HG02938 (cell line): ENCODE measurements around the gene TNN.

Experiments used
- ATAC-seq: cut with Tn5 transposase; IDR thresholded peaks from one replicate; pipeline ENCODE4 v1.9.1; 2021; ENCODE audit warnings: mild to moderate bottlenecking, moderate library complexity; ENCODE audit not compliant: unreplicated experiment

TNN gene

DNA sequence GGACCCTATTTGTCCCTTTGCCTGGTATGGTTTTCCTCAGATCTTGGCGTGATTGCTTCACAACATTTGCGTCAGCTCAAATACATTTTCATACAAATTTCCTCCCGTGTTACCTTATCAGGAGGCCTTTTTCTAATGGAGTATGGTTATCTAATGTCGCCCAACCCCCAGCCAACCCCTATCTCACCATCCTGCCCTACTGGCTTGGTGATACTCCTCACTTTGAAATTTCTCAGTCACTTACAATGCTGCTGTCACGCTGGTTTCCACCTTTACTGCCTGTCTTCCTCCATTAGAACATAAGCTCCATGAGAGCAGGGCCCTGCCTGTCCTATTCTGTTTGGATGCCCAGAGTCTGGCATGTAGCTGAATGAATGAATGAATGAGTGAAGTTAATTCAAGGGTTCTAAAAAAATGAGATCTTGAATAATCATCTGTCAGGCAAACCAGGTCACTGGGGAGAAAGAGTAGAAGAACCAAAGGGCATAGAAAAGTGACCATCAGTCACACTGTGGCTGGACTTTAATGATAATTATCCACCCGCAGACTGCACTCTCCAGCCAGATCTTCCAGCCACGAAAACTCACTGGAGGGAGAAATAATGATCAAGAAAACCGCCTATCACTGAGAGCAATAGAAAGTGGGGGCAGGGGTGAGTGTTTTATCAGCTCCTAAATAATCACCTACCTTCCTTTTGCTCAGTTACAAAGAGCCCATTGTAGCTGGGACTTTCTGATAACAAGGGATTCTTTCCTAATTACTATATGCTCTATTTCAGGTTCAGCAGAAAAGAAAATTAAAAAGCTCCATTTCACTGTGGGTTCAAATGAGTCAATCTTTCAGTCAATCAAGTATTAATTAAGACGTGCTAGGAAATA lies 103.6 kb downstream of the TNN start:
- ATAC-seq = no peak

DNA sequence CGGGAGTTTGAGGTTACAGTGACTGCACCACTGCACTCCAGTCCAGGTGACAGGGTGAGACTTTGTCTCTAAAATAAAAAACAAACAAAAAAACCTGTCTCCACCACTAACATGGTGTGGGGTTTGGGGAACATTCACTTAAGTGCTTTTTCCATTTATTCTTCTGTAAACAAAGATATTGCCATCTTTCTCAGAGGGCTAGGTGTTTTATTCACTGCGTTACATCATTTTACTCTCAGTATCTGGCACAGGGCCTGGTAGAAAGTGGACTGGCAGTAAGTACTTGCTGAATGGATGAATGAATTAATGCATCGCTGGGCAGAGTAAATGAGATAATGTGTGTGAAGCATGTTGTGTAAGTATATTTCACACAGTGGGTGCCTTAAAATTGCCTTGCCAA lies 104.9 kb downstream of the TNN start:
- ATAC-seq = no peak

GRCh38 chr1:175173531-175173930 lies 105.9 kb downstream of the TNN start:
- ATAC-seq = no peak

DNA sequence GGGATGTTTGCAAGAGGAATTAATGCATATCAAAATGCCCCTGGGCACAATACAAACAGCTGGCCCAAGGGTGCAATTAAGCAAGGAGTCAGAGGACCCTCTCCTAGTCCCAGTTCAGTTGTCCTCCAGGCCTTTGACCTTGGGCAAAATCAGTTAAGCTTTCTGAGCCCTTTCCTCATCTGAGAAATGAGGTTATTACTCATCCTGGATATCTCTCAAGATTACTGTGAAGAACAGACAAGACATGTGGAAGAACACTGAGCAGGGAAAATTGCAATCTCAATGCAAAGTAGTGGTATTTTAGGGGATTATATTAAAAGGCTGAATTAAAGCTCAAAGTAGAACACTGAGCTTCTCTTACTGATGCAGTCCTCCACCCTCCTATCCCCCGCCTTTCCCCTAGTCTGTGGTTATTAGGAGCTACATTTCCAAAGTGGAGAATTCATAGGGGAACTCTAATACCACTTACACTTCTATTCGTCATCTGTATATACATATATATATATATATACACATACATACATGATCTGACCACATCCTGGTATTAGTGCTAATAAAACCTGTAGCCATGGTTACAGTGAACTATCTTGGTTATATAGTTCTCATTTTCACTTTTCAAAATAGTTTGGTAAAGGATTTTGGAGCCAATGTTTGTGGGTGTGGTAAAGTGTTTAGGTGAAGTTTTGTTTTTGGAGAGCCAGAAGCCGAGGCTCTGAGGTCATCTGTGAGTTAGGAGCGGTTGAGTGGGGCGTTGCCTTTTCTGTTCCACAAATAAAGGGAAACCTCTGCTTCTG lies 106.9 kb downstream of the TNN start:
- ATAC-seq = peak; percentile 93

- no peak for ATAC-seq
These were observed 108.6 kb downstream of the TNN start for GRCh38 chr1:175176246-175176645.

DNA sequence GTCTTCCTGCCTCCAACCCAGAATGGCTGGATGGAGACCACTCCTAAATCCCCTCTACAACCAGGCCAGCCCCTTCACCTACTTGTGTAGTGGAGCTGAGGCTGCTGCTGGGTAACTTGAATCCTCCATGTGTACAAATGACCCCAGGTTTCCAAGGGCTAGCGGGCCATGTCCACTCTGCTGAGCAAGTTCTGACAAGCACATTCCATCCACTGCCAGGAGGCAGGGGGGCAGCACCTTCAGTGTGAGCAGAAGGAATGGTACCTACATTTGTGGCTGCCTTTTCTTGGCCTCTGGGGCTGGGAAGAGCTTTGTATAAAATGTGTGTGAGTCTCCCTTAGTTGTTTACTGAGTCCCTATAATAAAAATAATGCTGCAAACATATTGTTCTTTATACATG lies 110.4 kb downstream of the TNN start:
- ATAC-seq = no peak

GRCh38 chr1:175178456-175178855 lies 110.8 kb downstream of the TNN start:
- no peak for ATAC-seq

DNA sequence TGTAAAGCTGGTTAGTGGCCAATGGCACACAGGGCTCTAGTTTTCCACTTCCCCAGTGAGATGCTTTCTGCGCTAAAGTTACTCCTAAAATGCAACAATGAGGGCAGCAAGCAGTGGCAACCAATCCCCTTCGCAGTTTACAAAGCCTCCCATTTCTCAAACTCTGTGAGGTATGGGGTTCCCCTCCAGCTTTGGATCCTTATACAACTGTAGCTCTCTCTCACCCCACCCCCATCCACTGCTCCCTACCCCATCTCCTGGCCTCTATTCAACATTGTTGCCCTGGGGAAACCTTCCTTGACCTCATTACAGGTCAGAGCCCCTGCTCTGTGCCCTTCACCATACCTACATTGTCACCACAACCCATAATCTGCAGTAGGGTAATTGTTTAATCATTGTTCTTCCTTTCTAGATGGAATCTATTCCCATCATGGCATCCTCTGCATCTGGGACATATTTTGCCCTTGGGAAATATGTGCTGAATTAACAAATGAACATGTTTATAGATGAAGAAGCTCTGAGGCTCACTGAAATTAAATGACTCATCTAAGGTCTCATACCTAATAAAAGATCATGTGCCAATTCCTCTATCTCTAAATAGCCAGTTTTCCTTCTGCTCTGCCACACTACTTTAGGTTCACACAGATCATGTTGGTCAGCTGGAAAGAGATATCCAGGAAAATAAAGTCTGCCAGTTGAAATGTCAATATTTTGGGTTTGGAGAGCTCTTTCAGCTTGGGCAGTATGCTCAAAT lies 112.4 kb downstream of the TNN start:
- no peak for ATAC-seq

GRCh38 chr1:175182201-175182746 lies 114.6 kb downstream of the TNN start:
- no peak for ATAC-seq

DNA sequence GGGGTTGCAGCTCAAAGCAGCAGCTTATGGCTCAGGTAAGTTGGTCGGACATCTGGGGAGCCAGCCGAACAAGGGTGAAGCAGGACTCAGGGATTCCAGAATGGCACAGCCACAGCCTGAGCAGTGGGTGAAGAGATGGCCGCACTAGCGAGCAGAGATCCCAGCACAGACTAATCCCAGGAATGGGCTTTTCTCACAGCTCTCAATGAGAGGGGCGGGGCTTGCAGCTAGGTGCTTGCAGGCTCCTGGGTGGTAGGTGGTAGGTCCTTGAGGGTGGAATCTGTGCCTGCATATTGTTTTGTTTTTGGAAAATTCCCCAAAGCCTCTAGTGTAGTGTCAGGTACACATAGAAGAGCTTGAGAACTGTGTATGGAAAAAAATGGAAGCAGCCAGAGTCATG lies 116.0 kb downstream of the TNN start:
- ATAC-seq = no peak

DNA sequence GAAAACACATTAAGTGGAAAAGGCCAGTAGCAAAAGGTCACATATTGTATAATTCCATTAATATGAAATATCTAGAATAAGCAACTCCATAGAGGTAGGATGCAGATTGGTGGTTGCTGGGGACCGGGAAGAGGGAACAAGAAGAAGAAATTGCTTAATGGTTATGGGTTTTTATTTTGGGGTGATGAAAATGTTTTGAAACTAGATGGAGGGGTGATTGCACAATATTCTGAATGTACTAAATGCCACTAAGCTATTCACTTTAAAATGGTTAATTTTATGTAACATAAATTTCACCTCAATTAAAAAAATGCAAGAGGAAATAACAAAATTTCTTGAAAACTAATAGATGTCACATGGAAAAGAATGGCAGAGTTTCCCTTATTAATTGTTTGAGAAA lies 118.3 kb downstream of the TNN start:
- no peak for ATAC-seq

DNA sequence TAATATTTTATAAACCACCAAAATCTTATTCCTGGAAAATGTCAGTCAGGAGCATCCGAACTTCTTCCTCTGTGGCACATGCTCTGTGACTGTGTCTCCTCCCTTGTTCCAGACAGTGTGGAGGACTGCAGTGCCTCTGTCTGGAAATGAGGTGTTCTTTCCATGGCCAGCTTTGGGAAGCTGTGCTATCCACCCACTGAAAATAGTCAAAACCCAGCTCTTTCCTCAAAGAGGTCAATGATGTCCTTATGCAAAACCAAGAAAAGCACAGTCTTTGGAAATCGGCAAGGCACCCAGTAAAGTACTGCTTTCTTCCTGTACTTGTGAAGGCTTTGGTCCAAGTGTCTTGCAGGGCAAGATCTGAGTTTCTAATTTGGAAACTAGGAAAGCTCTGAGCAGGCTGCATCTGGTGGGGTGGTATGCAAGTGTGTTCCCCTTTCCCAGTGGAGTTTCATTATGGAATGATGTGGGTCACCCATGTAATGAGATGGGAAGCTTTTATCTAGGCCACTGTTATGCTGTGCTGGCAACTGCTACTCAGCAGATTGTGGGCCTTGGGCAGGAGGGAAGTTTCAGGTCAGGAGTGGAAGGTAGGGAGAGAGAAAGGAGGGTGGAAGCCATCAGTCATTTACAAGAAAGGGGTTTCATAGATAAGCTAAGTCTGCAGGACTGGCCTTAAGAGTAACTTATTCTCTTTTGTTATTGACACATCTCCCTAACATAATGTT lies 119.0 kb downstream of the TNN start:
- no peak for ATAC-seq

GRCh38 chr1:175188936-175189335 lies 121.3 kb downstream of the TNN start:
- ATAC-seq = peak; percentile 67

DNA sequence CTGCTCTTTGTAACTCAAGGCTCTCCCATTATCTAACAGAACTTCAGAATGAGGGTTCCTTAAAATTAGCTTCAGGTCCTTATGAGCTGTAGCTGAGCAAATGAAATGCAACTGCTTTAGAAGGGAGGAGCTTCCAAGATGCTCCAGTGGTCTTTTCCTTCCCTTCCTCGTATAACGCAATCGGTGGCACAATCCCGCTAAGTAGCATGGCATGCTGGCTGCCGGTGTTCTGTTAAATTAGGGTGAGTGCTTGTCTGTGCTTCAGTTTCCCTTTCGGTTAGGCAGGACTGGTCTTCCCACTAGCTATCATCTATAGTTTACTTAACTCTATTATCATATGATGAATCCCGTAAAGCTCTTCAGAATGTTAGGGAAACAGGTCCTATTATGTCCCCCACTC lies 124.0 kb downstream of the TNN start:
- no peak for ATAC-seq

DNA sequence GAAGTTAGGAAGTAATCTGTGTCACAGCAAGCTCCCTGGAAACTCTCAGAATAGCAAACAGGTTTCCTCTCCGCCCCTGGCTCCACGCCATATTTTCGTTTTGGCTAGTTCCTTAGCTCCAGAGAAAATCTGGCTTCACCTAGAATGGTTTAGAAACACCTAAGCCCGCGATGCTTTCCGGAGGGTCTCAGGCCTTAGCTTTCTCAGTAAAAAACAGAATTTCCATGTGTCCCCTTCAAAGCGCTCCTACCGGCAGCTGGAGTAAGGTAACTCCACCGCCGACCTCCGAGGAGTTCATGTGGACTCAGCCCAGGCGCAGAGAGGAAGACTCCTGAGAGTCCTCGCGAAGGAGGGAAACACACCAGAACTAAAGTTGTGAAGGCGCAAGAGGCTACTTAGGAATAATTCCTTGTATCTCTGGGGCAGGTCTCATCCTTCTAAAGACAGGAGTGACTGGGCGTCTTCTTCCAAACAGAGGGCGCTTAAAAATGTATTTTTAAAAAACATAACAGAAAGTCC lies 124.5 kb downstream of the TNN start:
- ATAC-seq = no peak

DNA sequence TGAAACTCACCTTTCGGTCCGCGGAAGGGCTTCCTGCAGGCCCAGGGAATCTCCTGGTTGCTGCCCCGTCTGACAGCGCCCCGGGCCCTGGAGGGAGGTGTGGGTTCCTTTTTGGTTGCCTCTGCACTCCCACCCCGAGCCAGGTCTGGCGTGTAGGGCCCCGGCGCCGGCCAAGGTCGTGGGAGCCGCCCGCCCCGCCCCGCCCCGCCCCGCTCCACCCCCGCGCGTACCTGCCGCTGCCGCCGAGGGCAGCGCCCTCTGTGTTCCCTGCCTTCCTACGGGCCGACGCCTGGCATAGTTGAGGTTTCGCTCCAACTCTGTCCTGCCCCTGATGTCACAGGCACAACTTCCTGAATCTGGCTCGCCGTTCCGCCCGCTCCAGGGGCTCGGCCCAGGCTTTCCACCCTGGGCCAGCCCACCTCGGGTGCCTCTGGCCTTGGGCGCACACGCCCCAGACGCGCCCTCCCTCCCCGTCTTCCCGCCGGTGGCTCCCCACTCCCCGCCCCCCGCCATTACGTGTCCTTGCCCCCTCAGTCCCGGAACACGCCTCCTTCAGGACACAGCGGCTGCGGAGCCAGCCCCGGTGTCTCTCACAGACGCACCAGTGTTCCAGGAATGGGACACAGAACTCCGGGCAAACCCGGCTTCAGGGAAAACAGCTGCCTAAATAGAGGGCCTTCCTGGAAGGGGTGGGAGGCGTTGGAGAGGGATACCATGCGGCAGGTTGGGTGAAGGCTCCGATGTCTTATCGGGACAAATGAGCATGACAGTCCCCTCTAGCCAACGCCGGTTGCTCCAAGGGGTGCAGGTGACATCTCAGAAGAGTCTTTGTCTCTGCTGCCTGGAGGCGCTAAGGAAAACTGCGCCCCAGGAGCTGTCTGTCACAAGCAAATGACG lies 125.2 kb downstream of the TNN start, which contains the start of gene KIAA0040:
KIAA0040 (minus strand) TSS at position 147 of the 897 bp plus-strand sequence. CDS start 31,763 bp downstream, outside the sequence.
- ATAC-seq = peak; percentile 46

GRCh38 chr1:175193527-175193910 lies 125.9 kb downstream of the TNN start:
- ATAC-seq = no peak

- ATAC-seq = no peak
These were observed 127.6 kb downstream of the TNN start for GRCh38 chr1:175195281-175195680.

DNA sequence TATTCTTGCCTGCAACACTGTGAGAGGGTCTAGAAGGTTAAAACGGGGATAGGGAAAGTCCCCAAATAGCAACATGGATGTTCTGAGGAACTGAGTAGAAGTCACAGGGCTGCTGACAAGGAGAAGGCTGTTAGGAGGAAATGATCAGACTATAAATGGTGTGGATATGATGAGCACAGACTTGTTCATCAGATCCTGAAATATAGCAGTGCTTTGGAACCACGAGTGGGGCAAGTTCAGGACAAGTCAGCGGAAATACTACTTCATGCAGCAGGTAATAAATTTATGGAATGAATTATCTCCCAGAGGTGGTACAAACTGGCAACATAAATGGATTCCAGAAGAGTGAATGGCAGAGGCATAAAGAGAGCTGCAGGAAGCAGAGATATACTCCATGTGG lies 128.2 kb downstream of the TNN start:
- ATAC-seq = no peak
